Peyer's patch (tissue), 4 donors: Measurements from ENCODE around the gene WDR35. TPM values are rescaled to one million over a fixed set of nuclear protein-coding genes. Genes with fewer than 3 reads are reported as not detected.

Experiments
- DNase-seq, 3 donors: peaks; one replicate each; pipeline ENCODE4 v3.0.0-alpha.2; 2017 to 2019
- H3K27ac ChIP-seq, 4 donors: fragments of 200-600 bp; sonication (generic); one replicate each; pipeline ENCODE4 v1.5.1; 2016 to 2019
- H3K27me3 ChIP-seq, 2 donors: fragments of 200-600 bp; sonication (generic); one replicate each; pipeline ENCODE4 v1.5.1; 2019
- H3K36me3 ChIP-seq, 3 donors: fragments of 200-600 bp; sonication (generic); one replicate each; pipeline ENCODE4 v1.5.1; 2016 to 2019
- H3K4me1 ChIP-seq, 4 donors: fragments of 200-600 bp; sonication (generic); one replicate each; pipeline ENCODE4 v1.5.1; 2016 to 2019
- H3K4me3 ChIP-seq, 4 donors: fragments of 200-600 bp; sonication (generic); 1 replicate in 3 of 4; 2 replicates in 1 of 4; pipeline ENCODE4 v1.5.1; 2016 to 2019; ENCODE audit warnings: mild to moderate bottlenecking in 1 of 4
- H3K9me3 ChIP-seq, 4 donors: fragments of 200-600 bp; sonication (generic); one replicate each; pipeline ENCODE4 v1.5.1; 2016 to 2019; ENCODE audit warnings: mild to moderate bottlenecking in 1 of 4
- POLR2A ChIP-seq, 2 donors: fragments of 450-650 bp; IDR thresholded peaks; one replicate each; pipeline ENCODE4 v1.5.1; 2017; ENCODE audit warnings: antibody characterized with exemption in 2 of 2, mild to moderate bottlenecking in 2 of 2, moderate library complexity in 2 of 2
- total RNA-seq, 4 donors: library from RNA; depleted of rRNA; stranded (reverse); fragments of >200 nt; gene quantifications; one replicate each; pipeline ENCODE4 v1.1.0, GENCODE V29; 2016
- TF ChIP-seq, protein P1 (sequence below), 6 experiments: fragments of 450-650 bp in 4 of 6; fragments of 200-600 bp in 2 of 6; sonication (generic) in 1 of 6; IDR thresholded peaks; one replicate each; pipeline ENCODE4 v1.5.1; 2017 to 2019; ENCODE audit warnings: antibody characterized with exemption in 6 of 6, mild to moderate bottlenecking in 3 of 6, moderate library complexity in 1 of 6

WDR35 gene
- total RNA-seq, 4 donors from 2014 or later, result 3.4 to 4.1 (median 3.8) TPM

DNA sequence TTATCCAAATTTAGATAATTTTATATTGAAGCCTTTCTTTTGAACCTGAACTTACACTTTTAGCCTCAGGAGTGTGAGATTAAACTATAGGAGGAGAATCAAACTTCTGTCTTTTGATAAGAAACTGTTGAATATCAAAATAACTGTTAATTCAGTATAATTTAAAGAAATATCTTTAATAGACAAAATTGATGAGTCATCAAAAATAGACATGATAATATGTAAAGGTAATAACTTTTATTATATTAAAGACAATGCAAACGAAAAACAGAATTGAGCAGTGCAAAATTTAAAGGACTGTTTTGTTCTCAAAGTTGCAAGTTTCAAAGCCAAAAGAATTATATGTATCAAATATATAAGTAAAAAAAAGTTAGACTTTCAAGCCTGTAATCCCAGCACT lies 2.0 kb upstream of the WDR35 start:
- Histone ChIP-seq H3K27me3 (no peaks in the 10 kb centered on the region), H3K4me1 (peaks cover 0 to 11% (median 5%) of the 10 kb centered on the region in 4 donors), H3K27ac (no peak overlapping the region), H3K4me3 (no peak overlapping the region), H3K36me3 (no peaks in the 10 kb centered on the region), H3K9me3 (no peaks in the 10 kb centered on the region)
- TF ChIP-seq POLR2A (IDR thresholded peaks at IDR 0.05), result no peak
- TF ChIP-seq, protein P1, sequence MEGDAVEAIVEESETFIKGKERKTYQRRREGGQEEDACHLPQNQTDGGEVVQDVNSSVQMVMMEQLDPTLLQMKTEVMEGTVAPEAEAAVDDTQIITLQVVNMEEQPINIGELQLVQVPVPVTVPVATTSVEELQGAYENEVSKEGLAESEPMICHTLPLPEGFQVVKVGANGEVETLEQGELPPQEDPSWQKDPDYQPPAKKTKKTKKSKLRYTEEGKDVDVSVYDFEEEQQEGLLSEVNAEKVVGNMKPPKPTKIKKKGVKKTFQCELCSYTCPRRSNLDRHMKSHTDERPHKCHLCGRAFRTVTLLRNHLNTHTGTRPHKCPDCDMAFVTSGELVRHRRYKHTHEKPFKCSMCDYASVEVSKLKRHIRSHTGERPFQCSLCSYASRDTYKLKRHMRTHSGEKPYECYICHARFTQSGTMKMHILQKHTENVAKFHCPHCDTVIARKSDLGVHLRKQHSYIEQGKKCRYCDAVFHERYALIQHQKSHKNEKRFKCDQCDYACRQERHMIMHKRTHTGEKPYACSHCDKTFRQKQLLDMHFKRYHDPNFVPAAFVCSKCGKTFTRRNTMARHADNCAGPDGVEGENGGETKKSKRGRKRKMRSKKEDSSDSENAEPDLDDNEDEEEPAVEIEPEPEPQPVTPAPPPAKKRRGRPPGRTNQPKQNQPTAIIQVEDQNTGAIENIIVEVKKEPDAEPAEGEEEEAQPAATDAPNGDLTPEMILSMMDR (IDR thresholded peaks at IDR 0.05), result no peak
- DNase-seq, result no peak

DNA sequence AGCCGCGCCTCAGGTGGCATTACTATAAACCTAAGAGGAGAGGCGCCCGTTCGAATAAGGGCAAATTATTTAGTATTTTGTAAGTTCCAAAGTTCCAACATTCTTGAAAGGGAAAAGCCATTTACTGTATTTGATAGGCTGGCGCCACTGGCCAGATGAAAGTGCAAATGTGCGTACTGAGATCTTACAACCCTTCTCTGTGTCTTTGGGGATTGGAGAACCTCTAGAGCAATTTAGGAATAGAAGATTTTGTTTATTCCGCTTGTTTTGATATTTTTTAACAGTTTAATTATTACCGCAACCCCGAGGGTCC lies 467 bp upstream of the WDR35 start:
- Histone ChIP-seq H3K36me3 (no peaks in the 10 kb centered on the region), H3K27me3 (no peaks in the 10 kb centered on the region), H3K27ac (peak overlapping the region in 3 of 4 donors; percentile 36 to 72 (median 56)), H3K9me3 (no peaks in the 10 kb centered on the region), H3K4me3 (peak overlapping the region; percentile 66 to 77 (median 72)), H3K4me1 (peaks cover 0 to 11% (median 5%) of the 10 kb centered on the region in 4 donors)
- no peak for TF ChIP-seq POLR2A (IDR thresholded peaks at IDR 0.05)
- TF ChIP-seq, protein P1 (IDR thresholded peaks at IDR 0.05), result no peak
- no peak for DNase-seq

DNA sequence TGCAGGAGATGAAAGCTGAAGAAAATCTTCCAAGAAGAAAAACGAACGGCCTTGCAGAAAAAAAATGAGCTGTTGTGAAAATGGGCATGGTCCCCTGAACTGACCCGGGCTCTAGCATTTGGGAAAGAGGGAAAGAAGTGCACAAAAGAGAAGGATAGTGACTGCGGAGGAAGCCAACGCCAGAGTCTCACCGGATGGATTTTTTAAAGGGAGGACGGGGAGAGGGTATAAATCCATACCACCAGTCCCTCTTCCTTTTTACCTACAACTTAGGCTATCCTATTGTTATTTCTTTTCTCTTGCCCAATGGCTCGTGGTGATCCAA lies 601 bp downstream of the WDR35 start:
- H3K27ac ChIP-seq, result peak overlapping the region in 3 of 4 donors; percentile 21 to 72 (median 36)
- H3K27me3 ChIP-seq, result no peaks in the 10 kb centered on the region
- no peak for DNase-seq
- no peaks in the 10 kb centered on the region for H3K36me3 ChIP-seq
- peak overlapping the region; percentile 66 to 77 (median 72) for H3K4me3 ChIP-seq
- H3K9me3 ChIP-seq, result no peaks in the 10 kb centered on the region
- H3K4me1 ChIP-seq, result peaks cover 0 to 11% (median 5%) of the 10 kb centered on the region in 4 donors
- TF ChIP-seq POLR2A (IDR thresholded peaks at IDR 0.05), result no peak
- TF ChIP-seq, protein P1 (IDR thresholded peaks at IDR 0.05), result no peak

DNA sequence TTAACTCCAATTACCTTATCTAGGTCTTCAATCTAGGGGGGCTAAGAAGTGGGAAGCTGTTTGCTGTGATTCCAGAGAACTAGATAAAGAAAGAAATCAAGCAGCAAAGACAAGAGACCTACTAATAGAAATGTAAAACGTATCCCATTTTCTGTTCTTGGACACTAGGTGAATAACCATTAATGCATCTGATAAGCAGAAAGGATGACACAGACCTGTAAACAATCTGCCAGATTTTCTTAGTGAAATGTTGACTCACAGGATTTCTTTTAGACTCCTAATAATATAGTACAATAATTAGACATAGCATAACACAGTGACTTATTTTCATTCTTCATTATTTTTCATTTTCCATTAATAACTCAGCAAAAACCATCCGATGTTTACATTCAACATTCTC lies 1.3 kb downstream of the WDR35 start:
- no peak for DNase-seq
- H3K36me3 ChIP-seq, result no peaks in the 10 kb centered on the region
- H3K4me3 ChIP-seq, result no peak overlapping the region
- H3K27ac ChIP-seq, result no peak overlapping the region
- H3K27me3 ChIP-seq, result no peaks in the 10 kb centered on the region
- no peaks in the 10 kb centered on the region for H3K9me3 ChIP-seq
- TF ChIP-seq, protein P1 (IDR thresholded peaks at IDR 0.05), result no peak
- no peak for TF ChIP-seq POLR2A (IDR thresholded peaks at IDR 0.05)
- H3K4me1 ChIP-seq, result peaks cover 0 to 11% (median 5%) of the 10 kb centered on the region in 4 donors

DNA sequence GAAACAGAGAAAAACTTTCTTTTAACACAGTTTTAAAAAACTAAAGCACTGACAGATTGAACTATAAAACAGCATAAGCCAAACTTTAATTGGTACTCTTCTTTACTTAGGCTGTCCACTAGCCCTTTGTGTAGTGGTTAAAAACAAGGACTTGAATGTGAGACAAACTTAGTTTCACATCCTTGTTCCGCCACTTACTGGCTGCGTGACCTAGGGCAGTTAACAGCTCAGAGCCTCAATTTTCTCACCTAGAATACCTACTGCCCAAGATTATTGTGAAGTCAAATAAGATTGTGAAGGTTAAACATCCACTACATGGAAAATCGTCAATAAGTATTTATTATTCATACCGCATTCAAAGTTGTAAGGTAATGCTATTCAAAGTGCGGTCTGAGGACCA lies 2.0 kb downstream of the WDR35 start:
- H3K27me3 ChIP-seq, result no peaks in the 10 kb centered on the region
- no peak for DNase-seq
- H3K4me3 ChIP-seq, result no peak overlapping the region
- H3K36me3 ChIP-seq, result no peaks in the 10 kb centered on the region
- no peak for TF ChIP-seq POLR2A (IDR thresholded peaks at IDR 0.05)
- TF ChIP-seq, protein P1 (IDR thresholded peaks at IDR 0.05), result no peak
- peaks cover 0 to 11% (median 5%) of the 10 kb centered on the region in 4 donors for H3K4me1 ChIP-seq
- H3K9me3 ChIP-seq, result no peaks in the 10 kb centered on the region
- H3K27ac ChIP-seq, result no peak overlapping the region

DNA sequence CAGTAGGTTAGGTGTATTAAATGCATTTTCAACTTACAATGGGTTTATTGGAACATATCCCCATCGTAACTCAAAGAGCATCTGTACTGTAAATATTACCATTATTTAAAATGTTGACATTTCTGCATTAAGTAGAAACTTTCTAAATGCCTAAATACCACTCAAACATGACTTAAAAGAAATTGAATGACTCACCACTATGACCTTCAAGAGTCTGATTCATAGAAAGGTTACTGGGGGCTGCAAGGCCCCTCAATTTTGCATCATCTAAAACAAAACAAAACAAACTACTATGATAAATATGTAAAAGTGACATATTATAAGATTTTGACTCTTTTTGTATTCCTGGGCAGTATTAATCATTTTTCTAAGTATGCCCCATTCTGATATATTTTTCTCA lies 7.6 kb downstream of the WDR35 start:
- Histone ChIP-seq H3K4me1 (no peaks in the 10 kb centered on the region), H3K4me3 (no peak overlapping the region), H3K9me3 (no peaks in the 10 kb centered on the region), H3K27me3 (no peaks in the 10 kb centered on the region), H3K36me3 (no peaks in the 10 kb centered on the region), H3K27ac (no peak overlapping the region)
- no peak for DNase-seq
- TF ChIP-seq, protein P1 (IDR thresholded peaks at IDR 0.05), result no peak
- TF ChIP-seq POLR2A (IDR thresholded peaks at IDR 0.05), result no peak
